Esophagus muscularis mucosa (tissue), 4 donors: ENCODE data around the gene MAP2. TPM values are rescaled to one million over a fixed set of nuclear protein-coding genes. Genes with fewer than 3 reads are reported as not detected.

Experiments
- DNase-seq: peaks from one replicate; pipeline ENCODE4 v3.0.0-alpha.2; 2017; ENCODE audit errors: extremely low spot score
- H3K27ac ChIP-seq, 4 donors: fragments of 200-600 bp; sonication (generic); replicated peaks in 1 of 4; 1 replicate in 3 of 4; 2 replicates in 1 of 4; pipeline ENCODE4 v1.5.1; 2016 to 2019; ENCODE audit warnings: mild to moderate bottlenecking in 1 of 4
- H3K27me3 ChIP-seq, 4 donors: fragments of 200-600 bp; sonication (generic); one replicate each; pipeline versions ENCODE4 v1.5.1 to v1.6.0; 2016 to 2019
- H3K36me3 ChIP-seq, 4 donors: fragments of 200-600 bp; sonication (generic); one replicate each; pipeline ENCODE4 v1.5.1; 2016 to 2019
- H3K4me1 ChIP-seq, 4 donors: fragments of 200-600 bp; sonication (generic); one replicate each; pipeline ENCODE4 v1.5.1; 2016 to 2019
- H3K4me3 ChIP-seq, 4 donors: fragments of 200-600 bp; sonication (generic); 1 replicate in 2 of 4; 2 replicates in 2 of 4; pipeline ENCODE4 v1.5.1; 2016 to 2019; ENCODE audit warnings: mild to moderate bottlenecking in 4 of 4, moderate library complexity in 1 of 4
- H3K9me3 ChIP-seq, 4 donors: fragments of 200-600 bp; sonication (generic); 1 replicate in 3 of 4; 2 replicates in 1 of 4; pipeline ENCODE4 v1.5.1; 2016 to 2019
- CTCF ChIP-seq, 3 experiments: fragments of 200-600 bp in 2 of 3; fragments of 450-650 bp in 1 of 3; sonication (generic) in 2 of 3; IDR thresholded peaks; one replicate each; pipeline ENCODE4 v1.5.1; 2017 to 2019; ENCODE audit warnings: antibody characterized with exemption in 3 of 3, mild to moderate bottlenecking in 2 of 3, moderate library complexity in 1 of 3
- EP300 ChIP-seq: sonication (generic); formaldehyde crosslinking; IDR thresholded peaks from one replicate; pipeline ENCODE4 v1.6.1; 2017; ENCODE audit warnings: antibody characterized with exemption
- POLR2A ChIP-seq: fragments of 450-650 bp; IDR thresholded peaks from one replicate; pipeline ENCODE4 v1.6.1; 2017; ENCODE audit warnings: antibody characterized with exemption, moderate library complexity, mild to moderate bottlenecking, low read depth
- POLR2AphosphoS5 ChIP-seq, 2 donors: sonication (generic); formaldehyde crosslinking; IDR thresholded peaks; one replicate each; pipeline ENCODE4 v1.6.1; 2017; ENCODE audit warnings: antibody characterized with exemption in 2 of 2
- WGBS: methylation state at CpG from one replicate; pipeline ENCODE4 v1.1.5; 2018; 5-methylcytosine and 5-hydroxymethylcytosine counted together
- intact Hi-C: fragments of 100-400 bp; cut with DNase I; formaldehyde crosslinking; loops from one replicate; pipeline ENCODE4 v1.15.1; 2023
- total RNA-seq, 4 donors: library from RNA; depleted of rRNA; stranded (reverse); fragments of >200 nt; gene quantifications; one replicate each; pipeline versions ENCODE4 v1.1.0 to v1.2.1, GENCODE V29; 2016

Gene MAP2
- total RNA-seq, 4 donors from 2014 or later: 11.1 to 62.6 (median 47.0) TPM

GRCh38 chr2:209601497-209601896, 177.7 kb downstream of the MAP2 start:
- intact Hi-C loops: no loop called here
- no peak overlapping the region for H3K27ac ChIP-seq
- no peaks in the 10 kb centered on the region for H3K36me3 ChIP-seq
- H3K9me3 ChIP-seq: no peaks in the 10 kb centered on the region
- 84% methylated on average over 1 of the region's 1 CpG for WGBS
- no peak for TF ChIP-seq POLR2A
- no peak for TF ChIP-seq EP300
- no peak for TF ChIP-seq CTCF (IDR thresholded peaks at IDR 0.05)
- no peak for TF ChIP-seq POLR2AphosphoS5 (IDR thresholded peaks at IDR 0.05)
- no peak overlapping the region for H3K4me3 ChIP-seq
- no peaks in the 10 kb centered on the region for H3K27me3 ChIP-seq
- no peak for DNase-seq
- H3K4me1 ChIP-seq: no peaks in the 10 kb centered on the region

GRCh38 chr2:209602259-209602658, 178.4 kb downstream of the MAP2 start:
- H3K9me3 ChIP-seq: no peaks in the 10 kb centered on the region
- H3K27me3 ChIP-seq: no peaks in the 10 kb centered on the region
- H3K27ac ChIP-seq: no peak overlapping the region
- DNase-seq: no peak
- no peaks in the 10 kb centered on the region for H3K36me3 ChIP-seq
- intact Hi-C loops: no loop called here
- H3K4me3 ChIP-seq: no peak overlapping the region
- H3K4me1 ChIP-seq: no peaks in the 10 kb centered on the region
- WGBS: 33% methylated on average over 1 of the region's 1 CpG
- TF ChIP-seq POLR2AphosphoS5 (IDR thresholded peaks at IDR 0.05): no peak
- TF ChIP-seq CTCF (IDR thresholded peaks at IDR 0.05): no peak
- no peak for TF ChIP-seq POLR2A
- no peak for TF ChIP-seq EP300

GRCh38 chr2:209609531-209609930, 185.7 kb downstream of the MAP2 start:
- Histone ChIP-seq H3K4me1 (no peaks in the 10 kb centered on the region), H3K27me3 (no peaks in the 10 kb centered on the region), H3K27ac (no peak overlapping the region), H3K36me3 (no peaks in the 10 kb centered on the region), H3K4me3 (no peak overlapping the region), H3K9me3 (no peaks in the 10 kb centered on the region)
- WGBS: 80% methylated on average over 2 of the region's 2 CpGs
- DNase-seq: no peak
- intact Hi-C loops: no loop called here
- TF ChIP-seq POLR2A: no peak
- no peak for TF ChIP-seq POLR2AphosphoS5 (IDR thresholded peaks at IDR 0.05)
- no peak for TF ChIP-seq EP300
- TF ChIP-seq CTCF (IDR thresholded peaks at IDR 0.05): no peak

DNA sequence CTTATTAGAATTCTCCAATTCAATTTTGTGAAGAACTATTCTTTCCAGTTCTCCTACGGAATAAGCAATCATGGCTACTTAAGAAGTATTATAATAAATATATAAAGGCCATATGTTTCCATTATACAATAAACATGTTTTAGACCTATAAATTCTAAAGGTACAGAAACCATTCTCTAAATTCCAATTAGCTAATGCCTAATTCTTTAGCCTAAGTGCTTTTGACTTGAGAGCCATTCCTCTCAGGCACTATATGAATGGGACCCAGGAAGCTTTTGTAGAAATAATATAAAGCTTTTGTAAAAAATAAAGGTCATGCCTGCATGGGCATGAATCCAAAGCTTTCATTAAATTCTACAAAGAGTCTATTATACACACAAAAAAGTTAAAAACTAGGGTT, 186.8 kb downstream of the MAP2 start:
- no peaks in the 10 kb centered on the region for H3K9me3 ChIP-seq
- no peak for TF ChIP-seq POLR2AphosphoS5 (IDR thresholded peaks at IDR 0.05)
- no peak for TF ChIP-seq POLR2A
- TF ChIP-seq EP300: no peak
- no peaks in the 10 kb centered on the region for H3K4me1 ChIP-seq
- intact Hi-C loops: no loop called here
- no peak for DNase-seq
- H3K4me3 ChIP-seq: no peak overlapping the region
- 93% methylated on average over 1 of the region's 1 CpG for WGBS
- H3K27me3 ChIP-seq: no peaks in the 10 kb centered on the region
- H3K27ac ChIP-seq: no peak overlapping the region
- H3K36me3 ChIP-seq: no peaks in the 10 kb centered on the region

- no peak overlapping the region for H3K27ac ChIP-seq
- no peaks in the 10 kb centered on the region for H3K36me3 ChIP-seq
- WGBS: 54% methylated on average over 5 of the region's 5 CpGs
- TF ChIP-seq POLR2AphosphoS5 (IDR thresholded peaks at IDR 0.05) (no peak), POLR2A (no peak), CTCF (IDR thresholded peaks at IDR 0.05) (no peak), EP300 (no peak)
- no peak for DNase-seq
- no peaks in the 10 kb centered on the region for H3K4me1 ChIP-seq
- no peak overlapping the region for H3K4me3 ChIP-seq
- intact Hi-C loops: no loop called here
- H3K27me3 ChIP-seq: no peaks in the 10 kb centered on the region
- no peaks in the 10 kb centered on the region for H3K9me3 ChIP-seq
Observed at GRCh38 chr2:209613649-209614305, 189.9 kb downstream of the MAP2 start.
